H9 (cell line): ENCODE data around the gene UBAC2. TPM values are rescaled to one million over a fixed set of nuclear protein-coding genes. Genes with fewer than 3 reads are reported as not detected.

Source experiments
- DNase-seq: peaks from one replicate; pipeline ENCODE4 v3.0.0-alpha.2; 2017
- H2AFZ ChIP-seq: one replicate; pipeline ENCODE4 v1.6.1; 2013; ENCODE audit warnings: mild to moderate bottlenecking, low read length, control low read depth, moderate library complexity
- H2AK5ac ChIP-seq: 2 replicates; pipeline ENCODE4 v1.6.1; 2013; ENCODE audit warnings: low read length, control low read depth, mixed read lengths; ENCODE audit not compliant: insufficient read length
- H2BK120ac ChIP-seq: one replicate; pipeline ENCODE4 v1.6.1; 2013; ENCODE audit warnings: low read depth, mild to moderate bottlenecking, low read length, control low read depth, inconsistent platforms; ENCODE audit not compliant: poor library complexity, severe bottlenecking
- H2BK12ac ChIP-seq: 2 replicates; pipeline ENCODE4 v1.6.1; 2013; ENCODE audit warnings: low read length, control low read depth, mixed read lengths, low read depth; ENCODE audit not compliant: insufficient read length
- H2BK15ac ChIP-seq: 2 replicates; pipeline ENCODE4 v1.6.1; 2013; ENCODE audit warnings: low read depth, low read length, control low read depth
- H2BK20ac ChIP-seq: one replicate; pipeline ENCODE4 v1.6.1; 2013; ENCODE audit warnings: low read depth, mild to moderate bottlenecking, low read length, control low read depth, inconsistent platforms; ENCODE audit not compliant: poor library complexity, severe bottlenecking
- H2BK5ac ChIP-seq: 2 replicates; pipeline ENCODE4 v1.6.1; 2013; ENCODE audit warnings: low read length, control low read depth, mixed read lengths; ENCODE audit not compliant: insufficient read length
- H3K14ac ChIP-seq: 2 replicates; pipeline ENCODE4 v1.6.1; 2013; ENCODE audit warnings: low read length, control low read depth; ENCODE audit not compliant: insufficient read depth
- H3K18ac ChIP-seq: 2 replicates; pipeline ENCODE4 v1.6.1; 2013; ENCODE audit warnings: low read depth, mild to moderate bottlenecking, mixed read lengths, low read length, control low read depth; ENCODE audit not compliant: insufficient read length
- H3K23ac ChIP-seq: 2 replicates; pipeline ENCODE4 v1.6.1; 2013; ENCODE audit warnings: low read length, control low read depth, mixed read lengths, low read depth; ENCODE audit not compliant: insufficient read length
- H3K23me2 ChIP-seq: 2 replicates; pipeline ENCODE4 v1.6.1; 2013; ENCODE audit warnings: low read depth, mild to moderate bottlenecking, mixed read lengths, low read length, control low read depth; ENCODE audit not compliant: insufficient read length, poor library complexity, severe bottlenecking
- H3K27ac ChIP-seq: 2 replicates; pipeline ENCODE4 v1.5.1; 2013; ENCODE audit warnings: low read length, control low read depth, mixed read lengths, low read depth; ENCODE audit not compliant: insufficient read length
- H3K27me3 ChIP-seq: 2 replicates; pipeline ENCODE4 v1.6.1; 2013; ENCODE audit warnings: low read length, control low read depth, inconsistent platforms; ENCODE audit not compliant: insufficient read depth
- H3K4ac ChIP-seq: 2 replicates; pipeline ENCODE4 v1.6.1; 2013; ENCODE audit warnings: low read depth, mild to moderate bottlenecking, control low read depth, inconsistent platforms, low read length, moderate library complexity
- H3K4me1 ChIP-seq: 2 replicates; pipeline ENCODE4 v1.6.1; 2013; ENCODE audit warnings: low read length, control low read depth, inconsistent platforms; ENCODE audit not compliant: insufficient read depth
- H3K4me2 ChIP-seq: 2 replicates; pipeline ENCODE4 v1.6.1; 2013; ENCODE audit warnings: low read length, control low read depth, mixed read lengths; ENCODE audit not compliant: insufficient read length, insufficient read depth
- H3K56ac ChIP-seq: 2 replicates; pipeline ENCODE4 v1.6.1; 2013; ENCODE audit warnings: low read depth, mild to moderate bottlenecking, mixed read lengths, low read length, control low read depth; ENCODE audit not compliant: insufficient read length
- H3K79me1 ChIP-seq: 2 replicates; pipeline ENCODE4 v1.6.1; 2013; ENCODE audit warnings: low read depth, mild to moderate bottlenecking, moderate library complexity, low read length, control low read depth, inconsistent platforms; ENCODE audit not compliant: insufficient read depth, poor library complexity, severe bottlenecking
- H3K79me2 ChIP-seq: 2 replicates; pipeline ENCODE4 v1.6.1; 2013; ENCODE audit warnings: low read length, control low read depth, inconsistent platforms; ENCODE audit not compliant: insufficient read depth
- H3K9ac ChIP-seq: 2 replicates; pipeline ENCODE4 v1.6.1; 2013; ENCODE audit warnings: low read length, control low read depth, mixed read lengths; ENCODE audit not compliant: insufficient read length; ENCODE audit errors: extremely low read depth
- H3K9me3 ChIP-seq: one replicate; pipeline ENCODE4 v1.6.1; 2013; ENCODE audit warnings: low read depth, low read length, inconsistent platforms; ENCODE audit not compliant: control insufficient read depth
- H3T11ph ChIP-seq: one replicate; pipeline ENCODE4 v1.6.1; 2013; ENCODE audit warnings: mild to moderate bottlenecking, low read length, control low read depth, inconsistent platforms
- H4K20me1 ChIP-seq: one replicate; pipeline ENCODE4 v1.6.1; 2013; ENCODE audit not compliant: control insufficient read depth, insufficient read length, insufficient read depth
- H4K5ac ChIP-seq: 2 replicates; pipeline ENCODE4 v1.6.1; 2013; ENCODE audit warnings: low read depth, mild to moderate bottlenecking, mixed read lengths, low read length, control low read depth; ENCODE audit not compliant: insufficient read length
- H4K8ac ChIP-seq: replicated peaks from 2 replicates; pipeline ENCODE4 v1.6.1; 2013; ENCODE audit warnings: low read length, control low read depth, mixed read lengths, low read depth; ENCODE audit not compliant: insufficient read length
- H4K91ac ChIP-seq: 2 replicates; pipeline ENCODE4 v1.6.1; 2013; ENCODE audit warnings: low read depth, mild to moderate bottlenecking, moderate library complexity, mixed read lengths, low read length, control low read depth; ENCODE audit not compliant: insufficient read length
- H3K27ac Mint-ChIP-seq, 3 experiments: 2 replicates in 2 of 3; 3 replicates in 1 of 3; pipeline ENCODE4 v1.8.0; 2020 to 2021; ENCODE audit warnings: mixed read lengths in 3 of 3, mild to moderate bottlenecking in 1 of 3, moderate library complexity in 1 of 3
- H3K27me3 Mint-ChIP-seq: 2 replicates; pipeline ENCODE4 v1.8.0; 2021; ENCODE audit warnings: low read depth, mild to moderate bottlenecking, moderate library complexity, mixed read lengths
- H3K36me3 Mint-ChIP-seq, 3 experiments: 2 replicates in 2 of 3; 3 replicates in 1 of 3; pipeline ENCODE4 v1.8.0; 2020 to 2021; ENCODE audit warnings: low read depth in 3 of 3, mixed read lengths in 3 of 3; ENCODE audit not compliant: insufficient read depth in 1 of 3
- H3K4me1 Mint-ChIP-seq, 2 experiments: 2 replicates each; pipeline ENCODE4 v1.8.0; 2020; ENCODE audit warnings: mixed read lengths in 2 of 2
- H3K4me3 Mint-ChIP-seq, 2 experiments: 2 replicates in 1 of 2; 3 replicates in 1 of 2; pipeline ENCODE4 v1.8.0; 2020 to 2021; ENCODE audit warnings: mild to moderate bottlenecking in 2 of 2, mixed read lengths in 2 of 2, moderate library complexity in 1 of 2
- H3K9me3 Mint-ChIP-seq, 2 experiments: 2 replicates in 1 of 2; 3 replicates in 1 of 2; pipeline ENCODE4 v1.8.0; 2020; ENCODE audit warnings: mild to moderate bottlenecking in 2 of 2, mixed read lengths in 2 of 2, moderate library complexity in 1 of 2
- WGBS: extraction: QIAGEN DNeasy Blood & Tissue Kit; methylation state at CpG from one replicate; pipeline ENCODE4 v1.1.7; 2013; ENCODE audit warnings: missing lambda C conversion rate, low lambda C conversion rate, mixed read lengths; ENCODE audit not compliant: insufficient read length; ENCODE audit errors: extremely low coverage; 5-methylcytosine and 5-hydroxymethylcytosine counted together
- total RNA-seq: library from RNA; stranded (reverse); gene quantifications from 2 replicates; pipeline ENCODE4 v1.2.1, GENCODE V29; 2021
- TF ChIP-seq, protein P1 (sequence below): fragments of 200-600 bp; sonication (generic); conservative IDR thresholded peaks from 3 replicates; pipeline ENCODE4 v1.8.0; 2021; ENCODE audit warnings: antibody characterized with exemption, mild to moderate bottlenecking

The UBAC2 gene
- total RNA-seq, 1 experiment from 2014 or later = 52.3 TPM

DNA sequence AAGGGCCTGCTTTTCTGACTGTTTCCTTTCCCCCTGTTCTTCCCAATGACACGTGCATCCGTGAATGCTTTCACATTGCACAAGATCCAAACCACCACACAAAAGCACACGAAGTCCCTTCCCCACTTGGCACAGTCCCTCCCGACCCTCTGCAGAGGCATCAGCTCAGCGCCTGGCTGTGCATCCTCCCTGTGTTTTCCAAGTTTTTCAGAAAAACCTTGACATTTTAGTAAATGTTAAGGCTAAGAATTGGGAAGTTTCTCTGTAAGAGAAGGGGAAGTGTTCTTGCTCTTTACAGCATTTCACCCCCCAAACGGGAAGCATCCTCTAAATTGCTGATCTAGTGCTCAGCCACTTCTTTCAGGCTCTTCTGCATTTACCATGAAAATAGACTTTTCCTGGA, 206.1 kb downstream of the UBAC2 start:
- Histone ChIP-seq H4K5ac (no peak overlapping the region), H2AK5ac (no peak overlapping the region), H3K79me2 (no peaks in the 10 kb centered on the region), H3K9ac (no peak overlapping the region), H2AFZ (no peak overlapping the region), H2BK15ac (no peak overlapping the region), H4K8ac (no peak overlapping the region), H3K23ac (no peak overlapping the region), H3K56ac (no peak overlapping the region), H3K4ac (no peak overlapping the region), H3K4me1 (peaks cover 3% of the 10 kb centered on the region; the same call in 1 of the 2 replicates), H3K14ac (no peak overlapping the region), H2BK5ac (no peak overlapping the region), H3K79me1 (no peaks in the 10 kb centered on the region), H4K91ac (no peak overlapping the region), H3T11ph (no peak overlapping the region), H2BK20ac (no peak overlapping the region), H3K9me3 (no peaks in the 10 kb centered on the region), H2BK12ac (no peak overlapping the region), H3K18ac (no peak overlapping the region), H4K20me1 (no peaks in the 10 kb centered on the region), H3K4me2 (no peak overlapping the region), H2BK120ac (no peak overlapping the region), H3K27ac (no peak overlapping the region), H3K23me2 (no peaks in the 10 kb centered on the region), H3K27me3 (no peaks in the 10 kb centered on the region)
- Mint-ChIP-seq H3K27me3 (peaks cover 14% of the 10 kb centered on the region), H3K4me1 (peaks cover 19 to 21% of the 10 kb centered on the region in 2 experiments), H3K36me3 (no peaks in the 10 kb centered on the region; a peak in 2 of 7 replicates), H3K9me3 (peaks cover 6 to 9% of the 10 kb centered on the region in 2 experiments; a peak in 2 of 5 replicates), H3K27ac (no peak overlapping the region), H3K4me3 (no peak overlapping the region)
- TF ChIP-seq, protein P1, sequence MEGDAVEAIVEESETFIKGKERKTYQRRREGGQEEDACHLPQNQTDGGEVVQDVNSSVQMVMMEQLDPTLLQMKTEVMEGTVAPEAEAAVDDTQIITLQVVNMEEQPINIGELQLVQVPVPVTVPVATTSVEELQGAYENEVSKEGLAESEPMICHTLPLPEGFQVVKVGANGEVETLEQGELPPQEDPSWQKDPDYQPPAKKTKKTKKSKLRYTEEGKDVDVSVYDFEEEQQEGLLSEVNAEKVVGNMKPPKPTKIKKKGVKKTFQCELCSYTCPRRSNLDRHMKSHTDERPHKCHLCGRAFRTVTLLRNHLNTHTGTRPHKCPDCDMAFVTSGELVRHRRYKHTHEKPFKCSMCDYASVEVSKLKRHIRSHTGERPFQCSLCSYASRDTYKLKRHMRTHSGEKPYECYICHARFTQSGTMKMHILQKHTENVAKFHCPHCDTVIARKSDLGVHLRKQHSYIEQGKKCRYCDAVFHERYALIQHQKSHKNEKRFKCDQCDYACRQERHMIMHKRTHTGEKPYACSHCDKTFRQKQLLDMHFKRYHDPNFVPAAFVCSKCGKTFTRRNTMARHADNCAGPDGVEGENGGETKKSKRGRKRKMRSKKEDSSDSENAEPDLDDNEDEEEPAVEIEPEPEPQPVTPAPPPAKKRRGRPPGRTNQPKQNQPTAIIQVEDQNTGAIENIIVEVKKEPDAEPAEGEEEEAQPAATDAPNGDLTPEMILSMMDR = no peak
- WGBS = no CpG with 5 or more reads among the region's 6 CpGs
- no peak for DNase-seq
